ENCODE measurements around the gene SLC13A3. TPM values are rescaled to one million over a fixed set of nuclear protein-coding genes. Genes with fewer than 3 reads are reported as not detected.

The SLC13A3 gene
- total RNA-seq, 1 donor from 2014 or later = not detected

DNA sequence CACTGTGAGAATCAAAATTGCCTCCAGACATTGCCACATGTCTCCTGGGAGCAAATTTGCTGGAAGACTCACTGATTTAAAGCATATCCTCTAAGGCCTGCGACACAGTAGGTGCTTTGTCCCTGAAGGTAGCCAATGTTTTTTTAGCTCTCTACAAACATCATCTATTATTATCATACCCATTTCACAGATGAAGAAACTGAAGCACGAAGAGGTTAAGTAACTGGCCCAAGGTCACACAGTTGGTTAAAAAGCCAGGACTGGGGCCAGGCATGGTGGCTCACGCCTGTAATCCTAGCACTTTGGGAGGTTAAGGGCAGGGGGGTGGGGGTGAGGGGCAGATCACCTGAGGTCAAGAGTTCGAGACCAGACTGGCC lies 12.4 kb downstream of the SLC13A3 start:
- Histone ChIP-seq H3K27me3 (no peaks in the 10 kb centered on the region), H3K36me3 (no peaks in the 10 kb centered on the region), H3K27ac (no peak overlapping the region), H3K9me3 (no peaks in the 10 kb centered on the region), H3K4me3 (no peak overlapping the region), H3K4me1 (no peaks in the 10 kb centered on the region)
- TF ChIP-seq, protein P1, sequence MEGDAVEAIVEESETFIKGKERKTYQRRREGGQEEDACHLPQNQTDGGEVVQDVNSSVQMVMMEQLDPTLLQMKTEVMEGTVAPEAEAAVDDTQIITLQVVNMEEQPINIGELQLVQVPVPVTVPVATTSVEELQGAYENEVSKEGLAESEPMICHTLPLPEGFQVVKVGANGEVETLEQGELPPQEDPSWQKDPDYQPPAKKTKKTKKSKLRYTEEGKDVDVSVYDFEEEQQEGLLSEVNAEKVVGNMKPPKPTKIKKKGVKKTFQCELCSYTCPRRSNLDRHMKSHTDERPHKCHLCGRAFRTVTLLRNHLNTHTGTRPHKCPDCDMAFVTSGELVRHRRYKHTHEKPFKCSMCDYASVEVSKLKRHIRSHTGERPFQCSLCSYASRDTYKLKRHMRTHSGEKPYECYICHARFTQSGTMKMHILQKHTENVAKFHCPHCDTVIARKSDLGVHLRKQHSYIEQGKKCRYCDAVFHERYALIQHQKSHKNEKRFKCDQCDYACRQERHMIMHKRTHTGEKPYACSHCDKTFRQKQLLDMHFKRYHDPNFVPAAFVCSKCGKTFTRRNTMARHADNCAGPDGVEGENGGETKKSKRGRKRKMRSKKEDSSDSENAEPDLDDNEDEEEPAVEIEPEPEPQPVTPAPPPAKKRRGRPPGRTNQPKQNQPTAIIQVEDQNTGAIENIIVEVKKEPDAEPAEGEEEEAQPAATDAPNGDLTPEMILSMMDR (IDR thresholded peaks at IDR 0.05) = no peak
- intact Hi-C loops (cut with DNase I) = no loop called here
- DNase-seq (ENCODE audit: low spot score in 2 of 2) = no peak

- no peak for DNase-seq (ENCODE audit: low spot score in 2 of 2)
These were observed 12.9 kb downstream of the SLC13A3 start for GRCh38 chr20:46638134-46638897.

DNA sequence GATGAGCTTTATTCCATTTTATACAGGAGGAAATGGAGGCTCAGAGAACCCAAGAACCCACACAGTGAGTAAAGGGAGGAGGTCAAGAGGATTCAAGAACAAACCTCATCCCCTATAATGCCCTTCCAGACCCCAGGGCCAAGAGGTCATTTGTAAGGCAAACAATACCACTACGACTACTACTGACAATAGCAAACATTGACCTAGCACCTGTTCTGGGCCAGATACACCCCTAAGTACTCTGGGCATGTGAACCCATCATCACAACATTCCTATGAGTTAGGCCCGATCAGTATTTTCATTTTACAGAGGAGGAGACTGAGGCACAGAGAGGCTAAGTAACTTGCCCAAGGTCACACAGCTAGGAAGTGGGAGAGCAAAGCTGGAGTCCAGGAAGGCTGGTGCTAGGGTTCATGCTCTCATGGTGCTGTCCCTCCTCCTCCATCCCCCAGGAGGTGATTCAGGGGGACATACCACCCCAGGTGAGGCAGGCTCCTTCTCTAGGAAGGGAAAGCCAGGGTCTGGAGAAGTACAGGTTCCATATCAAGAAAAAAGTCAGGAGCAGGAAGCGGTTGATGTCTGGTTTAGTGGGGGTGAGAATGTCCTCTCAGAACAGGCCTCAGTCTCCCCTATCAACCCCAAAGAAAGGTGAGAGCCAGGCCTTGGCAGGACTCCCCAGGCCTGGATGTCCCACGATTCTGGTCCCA lies 13.7 kb downstream of the SLC13A3 start:
- H3K27me3 ChIP-seq = no peaks in the 10 kb centered on the region
- intact Hi-C loops (cut with DNase I) = no loop called here
- H3K4me3 ChIP-seq = no peak overlapping the region
- no peaks in the 10 kb centered on the region for H3K9me3 ChIP-seq
- H3K4me1 ChIP-seq = no peaks in the 10 kb centered on the region
- no peaks in the 10 kb centered on the region for H3K36me3 ChIP-seq
- H3K27ac ChIP-seq = no peak overlapping the region
- TF ChIP-seq, protein P1 (IDR thresholded peaks at IDR 0.05) = no peak
- no peak for DNase-seq (ENCODE audit: low spot score in 2 of 2)

More at GRCh38 chr20:46638134-46638897, 12.9 kb downstream of the SLC13A3 start:
- Histone ChIP-seq H3K9me3 (no peaks in the 10 kb centered on the region), H3K36me3 (no peaks in the 10 kb centered on the region), H3K27ac (no peak overlapping the region), H3K27me3 (no peaks in the 10 kb centered on the region), H3K4me3 (no peak overlapping the region), H3K4me1 (no peaks in the 10 kb centered on the region)
- TF ChIP-seq, protein P1 (IDR thresholded peaks at IDR 0.05) = no peak
- intact Hi-C loops (cut with DNase I) = no loop called here

GRCh38 chr20:46637020-46637419 lies 14.2 kb downstream of the SLC13A3 start:
- intact Hi-C loops (cut with DNase I) = no loop called here
- H3K27ac ChIP-seq = no peak overlapping the region
- H3K4me3 ChIP-seq = no peak overlapping the region
- TF ChIP-seq, protein P1 (IDR thresholded peaks at IDR 0.05) = no peak
- no peaks in the 10 kb centered on the region for H3K36me3 ChIP-seq
- H3K27me3 ChIP-seq = no peaks in the 10 kb centered on the region
- DNase-seq (ENCODE audit: low spot score in 2 of 2) = no peak
- no peaks in the 10 kb centered on the region for H3K4me1 ChIP-seq
- no peaks in the 10 kb centered on the region for H3K9me3 ChIP-seq

DNA sequence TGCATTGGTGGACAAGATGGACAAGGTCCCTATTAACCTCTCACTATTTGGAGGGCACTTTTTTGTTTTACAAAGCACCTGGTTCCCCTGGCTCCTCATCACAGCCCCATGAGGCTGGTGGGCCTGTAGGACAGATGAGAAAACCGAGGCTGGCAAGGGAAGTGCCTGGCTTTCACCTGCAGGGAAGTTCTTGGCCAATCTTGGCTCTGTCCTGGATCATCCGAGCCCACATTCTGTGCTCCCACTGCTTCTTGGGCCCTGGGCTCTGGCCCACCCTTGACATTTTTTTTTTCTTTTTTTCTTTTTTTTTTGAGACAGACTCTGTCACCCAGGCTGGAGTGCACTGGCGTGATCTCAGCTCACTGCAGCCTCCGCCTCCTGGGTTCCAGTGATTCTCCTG lies 14.7 kb downstream of the SLC13A3 start:
- H3K36me3 ChIP-seq = no peaks in the 10 kb centered on the region
- no peaks in the 10 kb centered on the region for H3K27me3 ChIP-seq
- TF ChIP-seq, protein P1 (IDR thresholded peaks at IDR 0.05) = no peak
- H3K27ac ChIP-seq = no peak overlapping the region
- intact Hi-C loops (cut with DNase I) = no loop called here
- no peaks in the 10 kb centered on the region for H3K4me1 ChIP-seq
- H3K4me3 ChIP-seq = no peak overlapping the region
- DNase-seq (ENCODE audit: low spot score in 2 of 2) = no peak
- H3K9me3 ChIP-seq = peaks cover 0 to 5% of the 10 kb centered on the region in 2 donors

Data from ascending aorta (tissue), 2 donors.